K562 (cell line): ENCODE data around the gene ETFBKMT. TPM values are rescaled to one million over a fixed set of nuclear protein-coding genes. Genes with fewer than 3 reads are reported as not detected.
A peak's percentile ranks its signal among the peaks of the same experiment; 100 is the strongest.

Source experiments
- ATF1 ChIP-seq, 2 experiments: fragments of 450-650 bp in 1 of 2; IDR thresholded peaks; 2 replicates each; pipeline ENCODE4 v1.6.1; 2016; ENCODE audit warnings: missing compliant biosample characterization in 1 of 2, missing genetic modification characterization in 1 of 2
- HIVEP1 ChIP-seq: fragments of 250-450 bp; sonication (Bioruptor Pico); IDR thresholded peaks from 2 replicates; pipeline ENCODE4 v1.4.0; 2020; ENCODE audit warnings: mild to moderate bottlenecking
- MCM7 ChIP-seq, 2 experiments: fragments of 450-650 bp; IDR thresholded peaks; 2 replicates each; pipeline ENCODE4 v1.6.1; 2016 to 2018
- NCOA4 ChIP-seq: fragments of 450-650 bp; IDR thresholded peaks from 2 replicates; pipeline ENCODE4 v1.6.1; 2018; ENCODE audit warnings: mild to moderate bottlenecking; ENCODE audit not compliant: partially characterized antibody
- RAD21 ChIP-seq, 2 experiments: fragments of 250-450 bp in 1 of 2; fragments of 450-650 bp in 1 of 2; sonication (Bioruptor Pico) in 1 of 2; formaldehyde crosslinking in 1 of 2; IDR thresholded peaks in 1 of 2; conservative IDR thresholded peaks in 1 of 2; 2 replicates each; pipeline versions ENCODE4 v1.4.0 to v1.8.0; 2020 to 2022; ENCODE audit warnings: mild to moderate bottlenecking in 2 of 2, moderate library complexity in 1 of 2
- RBM17 ChIP-seq: fragments of 200-400 bp; formaldehyde crosslinking; IDR thresholded peaks from 2 replicates; pipeline ENCODE4 v1.6.1; 2017; ENCODE audit warnings: low read depth, mild to moderate bottlenecking, low read length, borderline replicate concordance
- SIRT6 ChIP-seq: IDR thresholded peaks from one replicate; pipeline ENCODE4 v1.6.1; 2012; ENCODE audit warnings: low read depth, mild to moderate bottlenecking, control low read depth, inconsistent platforms, low read length, moderate library complexity
- TARDBP ChIP-seq: fragments of 450-650 bp; IDR thresholded peaks from 2 replicates; pipeline ENCODE4 v1.6.1; 2016
- TEAD4 ChIP-seq, 2 experiments: sonication (generic) in 1 of 2; formaldehyde crosslinking in 1 of 2; IDR thresholded peaks; 2 replicates each; pipeline versions ENCODE4 v1.6.1 to v1.8.0; 2012 to 2022; ENCODE audit warnings: borderline replicate concordance in 1 of 2, inconsistent platforms in 1 of 2, low read length in 1 of 2, mild to moderate bottlenecking in 1 of 2, missing genetic modification reagents in 1 of 2
- ZBED1 ChIP-seq: IDR thresholded peaks from 2 replicates; pipeline ENCODE4 v1.6.1; 2014
- ZNF717 ChIP-seq: fragments of 250-450 bp; sonication (Bioruptor Pico); IDR thresholded peaks from 2 replicates; pipeline ENCODE4 v1.5.0; 2021
- polyA plus RNA-seq, 8 experiments: library from polyadenylated mRNA; depleted of rRNA in 4 of 8; stranded (reverse) in 5 of 8; unstranded in 3 of 8; fragments of >200 nt; fragmentation: Nextera tagmentation in 2 of 8; fragmentation: Illumina TruSeq in 1 of 8; extraction: Ambion mirVana in 2 of 8; extraction: Trizol in 1 of 8; gene quantifications; 2 replicates each; pipeline versions ENCODE4 v1.2.1 to v1.2.3, GENCODE V29; 2011 to 2014; ENCODE audit warnings: inconsistent platforms in 1 of 8, missing spikeins in 1 of 8
- total RNA-seq, 7 experiments: library from RNA; depleted of rRNA in 6 of 7; stranded (reverse); fragments of >200 nt in 6 of 7; fragmentation: Illumina TruSeq in 2 of 7; extraction: Trizol in 2 of 7; gene quantifications; 2 replicates each; pipeline versions ENCODE4 v1.2.1 to v1.2.3, GENCODE V29; 2011 to 2021; ENCODE audit warnings: low replicate concordance in 1 of 7
- TF ChIP-seq, protein P1 (sequence below): sonication (generic); formaldehyde crosslinking; IDR thresholded peaks from 2 replicates; pipeline ENCODE4 v1.8.0; 2023; ENCODE audit warnings: missing genetic modification reagents, mild to moderate bottlenecking, borderline replicate concordance
- TF ChIP-seq, protein P2 (sequence below): fragments of 250-450 bp; sonication (Bioruptor Pico); IDR thresholded peaks from 2 replicates; pipeline ENCODE4 v1.5.0; 2021
- TF ChIP-seq, protein P3 (sequence below): fragments of 450-650 bp; formaldehyde crosslinking; IDR thresholded peaks from 2 replicates; pipeline ENCODE4 v1.4.0; 2020; ENCODE audit warnings: mild to moderate bottlenecking, moderate library complexity
- TF ChIP-seq, protein P4 (sequence below), 2 experiments: fragments of 150-350 bp in 1 of 2; IDR thresholded peaks; 2 replicates each; pipeline ENCODE4 v1.6.1; 2012 to 2016; ENCODE audit warnings: low read depth in 2 of 2, low read length in 2 of 2, mild to moderate bottlenecking in 1 of 2, moderate library complexity in 1 of 2
- TF ChIP-seq, protein P5 (sequence below): fragments of 250-450 bp; sonication (Bioruptor Pico); IDR thresholded peaks from 2 replicates; pipeline ENCODE4 v1.9.0; 2021; ENCODE audit warnings: mild to moderate bottlenecking

The ETFBKMT gene
- total and polyA plus RNA-seq, 9 of the 15 experiments (the other 6 are each of a cell fraction or from before 2014, with no cell fraction given): 0.18 to 1.7 (median 0.96) TPM

DNA sequence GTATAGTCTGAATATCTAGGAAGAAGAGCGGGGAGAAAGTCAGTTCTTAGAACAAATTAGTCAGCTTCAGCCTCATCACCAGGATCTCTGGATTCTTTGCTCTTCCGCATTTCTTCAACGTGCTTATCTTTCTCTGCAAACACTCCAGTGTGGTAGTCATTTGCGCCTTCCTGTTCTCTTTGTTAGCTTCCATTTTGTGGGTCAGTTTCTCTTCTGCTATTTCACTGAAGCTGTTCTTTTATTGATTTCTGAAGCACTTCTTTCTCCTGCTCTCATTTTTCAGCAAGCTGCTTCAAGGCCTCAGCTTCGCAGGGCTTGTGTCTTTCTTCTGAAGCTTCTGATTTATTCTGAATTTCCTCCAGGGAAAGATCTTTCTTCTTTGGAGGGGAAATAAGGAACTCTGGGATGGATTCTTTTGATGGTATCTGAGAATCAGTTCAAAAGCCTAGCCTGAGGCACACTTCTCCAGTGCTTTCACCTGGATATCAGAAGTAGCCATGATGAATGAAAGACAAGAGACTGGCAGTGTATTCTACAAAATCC is 55.9 kb downstream of the ETFBKMT start (continued):
- no peak for TF ChIP-seq RBM17
- TF ChIP-seq ATF1 (CRISPR knock-in tag; IDR thresholded peaks at IDR 0.05): no peak
- peak; percentile 67 for TF ChIP-seq ATF1 (tag; IDR thresholded peaks at IDR 0.05)
- TF ChIP-seq, protein P1, sequence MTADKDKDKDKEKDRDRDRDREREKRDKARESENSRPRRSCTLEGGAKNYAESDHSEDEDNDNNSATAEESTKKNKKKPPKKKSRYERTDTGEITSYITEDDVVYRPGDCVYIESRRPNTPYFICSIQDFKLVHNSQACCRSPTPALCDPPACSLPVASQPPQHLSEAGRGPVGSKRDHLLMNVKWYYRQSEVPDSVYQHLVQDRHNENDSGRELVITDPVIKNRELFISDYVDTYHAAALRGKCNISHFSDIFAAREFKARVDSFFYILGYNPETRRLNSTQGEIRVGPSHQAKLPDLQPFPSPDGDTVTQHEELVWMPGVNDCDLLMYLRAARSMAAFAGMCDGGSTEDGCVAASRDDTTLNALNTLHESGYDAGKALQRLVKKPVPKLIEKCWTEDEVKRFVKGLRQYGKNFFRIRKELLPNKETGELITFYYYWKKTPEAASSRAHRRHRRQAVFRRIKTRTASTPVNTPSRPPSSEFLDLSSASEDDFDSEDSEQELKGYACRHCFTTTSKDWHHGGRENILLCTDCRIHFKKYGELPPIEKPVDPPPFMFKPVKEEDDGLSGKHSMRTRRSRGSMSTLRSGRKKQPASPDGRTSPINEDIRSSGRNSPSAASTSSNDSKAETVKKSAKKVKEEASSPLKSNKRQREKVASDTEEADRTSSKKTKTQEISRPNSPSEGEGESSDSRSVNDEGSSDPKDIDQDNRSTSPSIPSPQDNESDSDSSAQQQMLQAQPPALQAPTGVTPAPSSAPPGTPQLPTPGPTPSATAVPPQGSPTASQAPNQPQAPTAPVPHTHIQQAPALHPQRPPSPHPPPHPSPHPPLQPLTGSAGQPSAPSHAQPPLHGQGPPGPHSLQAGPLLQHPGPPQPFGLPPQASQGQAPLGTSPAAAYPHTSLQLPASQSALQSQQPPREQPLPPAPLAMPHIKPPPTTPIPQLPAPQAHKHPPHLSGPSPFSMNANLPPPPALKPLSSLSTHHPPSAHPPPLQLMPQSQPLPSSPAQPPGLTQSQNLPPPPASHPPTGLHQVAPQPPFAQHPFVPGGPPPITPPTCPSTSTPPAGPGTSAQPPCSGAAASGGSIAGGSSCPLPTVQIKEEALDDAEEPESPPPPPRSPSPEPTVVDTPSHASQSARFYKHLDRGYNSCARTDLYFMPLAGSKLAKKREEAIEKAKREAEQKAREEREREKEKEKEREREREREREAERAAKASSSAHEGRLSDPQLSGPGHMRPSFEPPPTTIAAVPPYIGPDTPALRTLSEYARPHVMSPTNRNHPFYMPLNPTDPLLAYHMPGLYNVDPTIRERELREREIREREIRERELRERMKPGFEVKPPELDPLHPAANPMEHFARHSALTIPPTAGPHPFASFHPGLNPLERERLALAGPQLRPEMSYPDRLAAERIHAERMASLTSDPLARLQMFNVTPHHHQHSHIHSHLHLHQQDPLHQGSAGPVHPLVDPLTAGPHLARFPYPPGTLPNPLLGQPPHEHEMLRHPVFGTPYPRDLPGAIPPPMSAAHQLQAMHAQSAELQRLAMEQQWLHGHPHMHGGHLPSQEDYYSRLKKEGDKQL (CRISPR knock-in tag): no peak
- TF ChIP-seq TARDBP: no peak
- peak in 1 of 2 experiments; percentile 34; a peak in 3 of 4 replicates for TF ChIP-seq RAD21 (CRISPR knock-in tag; conservative IDR thresholded peaks at IDR 0.05 in 1 of 2, IDR thresholded peaks at IDR 0.05 in 1 of 2)
- no peak for TF ChIP-seq HIVEP1 (CRISPR knock-in tag)
- TF ChIP-seq ZNF717 (CRISPR knock-in tag): no peak
- no peak for TF ChIP-seq MCM7 (IDR thresholded peaks at IDR 0.05)
- no peak for TF ChIP-seq SIRT6
- TF ChIP-seq, protein P2, sequence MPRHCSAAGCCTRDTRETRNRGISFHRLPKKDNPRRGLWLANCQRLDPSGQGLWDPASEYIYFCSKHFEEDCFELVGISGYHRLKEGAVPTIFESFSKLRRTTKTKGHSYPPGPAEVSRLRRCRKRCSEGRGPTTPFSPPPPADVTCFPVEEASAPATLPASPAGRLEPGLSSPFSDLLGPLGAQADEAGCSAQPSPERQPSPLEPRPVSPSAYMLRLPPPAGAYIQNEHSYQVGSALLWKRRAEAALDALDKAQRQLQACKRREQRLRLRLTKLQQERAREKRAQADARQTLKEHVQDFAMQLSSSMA (CRISPR knock-in tag): no peak
- TF ChIP-seq, protein P3, sequence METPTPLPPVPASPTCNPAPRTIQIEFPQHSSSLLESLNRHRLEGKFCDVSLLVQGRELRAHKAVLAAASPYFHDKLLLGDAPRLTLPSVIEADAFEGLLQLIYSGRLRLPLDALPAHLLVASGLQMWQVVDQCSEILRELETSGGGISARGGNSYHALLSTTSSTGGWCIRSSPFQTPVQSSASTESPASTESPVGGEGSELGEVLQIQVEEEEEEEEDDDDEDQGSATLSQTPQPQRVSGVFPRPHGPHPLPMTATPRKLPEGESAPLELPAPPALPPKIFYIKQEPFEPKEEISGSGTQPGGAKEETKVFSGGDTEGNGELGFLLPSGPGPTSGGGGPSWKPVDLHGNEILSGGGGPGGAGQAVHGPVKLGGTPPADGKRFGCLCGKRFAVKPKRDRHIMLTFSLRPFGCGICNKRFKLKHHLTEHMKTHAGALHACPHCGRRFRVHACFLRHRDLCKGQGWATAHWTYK (CRISPR knock-in tag): no peak
- TF ChIP-seq, protein P4, sequence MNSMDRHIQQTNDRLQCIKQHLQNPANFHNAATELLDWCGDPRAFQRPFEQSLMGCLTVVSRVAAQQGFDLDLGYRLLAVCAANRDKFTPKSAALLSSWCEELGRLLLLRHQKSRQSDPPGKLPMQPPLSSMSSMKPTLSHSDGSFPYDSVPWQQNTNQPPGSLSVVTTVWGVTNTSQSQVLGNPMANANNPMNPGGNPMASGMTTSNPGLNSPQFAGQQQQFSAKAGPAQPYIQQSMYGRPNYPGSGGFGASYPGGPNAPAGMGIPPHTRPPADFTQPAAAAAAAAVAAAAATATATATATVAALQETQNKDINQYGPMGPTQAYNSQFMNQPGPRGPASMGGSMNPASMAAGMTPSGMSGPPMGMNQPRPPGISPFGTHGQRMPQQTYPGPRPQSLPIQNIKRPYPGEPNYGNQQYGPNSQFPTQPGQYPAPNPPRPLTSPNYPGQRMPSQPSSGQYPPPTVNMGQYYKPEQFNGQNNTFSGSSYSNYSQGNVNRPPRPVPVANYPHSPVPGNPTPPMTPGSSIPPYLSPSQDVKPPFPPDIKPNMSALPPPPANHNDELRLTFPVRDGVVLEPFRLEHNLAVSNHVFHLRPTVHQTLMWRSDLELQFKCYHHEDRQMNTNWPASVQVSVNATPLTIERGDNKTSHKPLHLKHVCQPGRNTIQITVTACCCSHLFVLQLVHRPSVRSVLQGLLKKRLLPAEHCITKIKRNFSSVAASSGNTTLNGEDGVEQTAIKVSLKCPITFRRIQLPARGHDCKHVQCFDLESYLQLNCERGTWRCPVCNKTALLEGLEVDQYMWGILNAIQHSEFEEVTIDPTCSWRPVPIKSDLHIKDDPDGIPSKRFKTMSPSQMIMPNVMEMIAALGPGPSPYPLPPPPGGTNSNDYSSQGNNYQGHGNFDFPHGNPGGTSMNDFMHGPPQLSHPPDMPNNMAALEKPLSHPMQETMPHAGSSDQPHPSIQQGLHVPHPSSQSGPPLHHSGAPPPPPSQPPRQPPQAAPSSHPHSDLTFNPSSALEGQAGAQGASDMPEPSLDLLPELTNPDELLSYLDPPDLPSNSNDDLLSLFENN (IDR thresholded peaks at IDR 0.05; ENCODE audit: low read depth in 2 of 2, low read length in 2 of 2): no peak
- peak; percentile 62; the same call in 1 of the 2 replicates for TF ChIP-seq ZBED1
- TF ChIP-seq, protein P5, sequence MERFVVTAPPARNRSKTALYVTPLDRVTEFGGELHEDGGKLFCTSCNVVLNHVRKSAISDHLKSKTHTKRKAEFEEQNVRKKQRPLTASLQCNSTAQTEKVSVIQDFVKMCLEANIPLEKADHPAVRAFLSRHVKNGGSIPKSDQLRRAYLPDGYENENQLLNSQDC: peak; percentile 19; the same call in 1 of the 2 replicates
- TF ChIP-seq TEAD4 (IDR thresholded peaks at IDR 0.05; ENCODE audit: low read length): peak; percentile 93
- no peak for TF ChIP-seq TEAD4 (CRISPR knock-in tag; IDR thresholded peaks at IDR 0.05; ENCODE audit: borderline replicate concordance)
- TF ChIP-seq NCOA4: no peak
